Naive B cell (primary cell): ENCODE measurements around the gene TSSK3. TPM values are rescaled to one million over a fixed set of nuclear protein-coding genes. Genes with fewer than 3 reads are reported as not detected.
A peak's percentile ranks its signal among the peaks of the same experiment; 100 is the strongest.

ENCODE experiments used
- ATAC-seq, 2 donors: fragments of 150-1000 bp; cut with Tn5 transposase; 2 replicates each; pipeline ENCODE4 v1.10.0; 2021; ENCODE audit warnings: low read depth in 2 of 2, mild to moderate bottlenecking in 2 of 2, moderate library complexity in 2 of 2
- DNase-seq: peaks from one replicate; pipeline ENCODE4 v3.0.0; 2022
- H3K27ac Mint-ChIP-seq, 6 donors: one replicate each; pipeline ENCODE4 v1.8.0; 2020 to 2022; ENCODE audit warnings: mild to moderate bottlenecking in 6 of 6, mixed read lengths in 6 of 6, moderate library complexity in 5 of 6, inconsistent platforms in 2 of 6
- H3K27me3 Mint-ChIP-seq, 3 donors: one replicate each; pipeline ENCODE4 v1.8.0; 2021 to 2022; ENCODE audit warnings: mixed read lengths in 3 of 3, mild to moderate bottlenecking in 1 of 3
- H3K36me3 Mint-ChIP-seq, 2 donors: one replicate each; pipeline ENCODE4 v1.8.0; 2020 to 2022; ENCODE audit warnings: mixed read lengths in 2 of 2, inconsistent platforms in 1 of 2, mild to moderate bottlenecking in 1 of 2
- H3K4me1 Mint-ChIP-seq, 3 donors: one replicate each; pipeline ENCODE4 v1.8.0; 2020 to 2022; ENCODE audit warnings: mixed read lengths in 3 of 3, inconsistent platforms in 1 of 3, mild to moderate bottlenecking in 1 of 3, moderate library complexity in 1 of 3
- H3K4me3 Mint-ChIP-seq, 8 donors: one replicate each; pipeline ENCODE4 v1.8.0; 2020 to 2022; ENCODE audit warnings: mild to moderate bottlenecking in 8 of 8, mixed read lengths in 8 of 8, moderate library complexity in 8 of 8, inconsistent platforms in 2 of 8
- H3K9me3 Mint-ChIP-seq, 7 donors: one replicate each; pipeline ENCODE4 v1.8.0; 2020 to 2022; ENCODE audit warnings: mixed read lengths in 7 of 7, mild to moderate bottlenecking in 5 of 7, inconsistent platforms in 2 of 7, moderate library complexity in 1 of 7
- polyA plus RNA-seq, 6 donors: library from polyadenylated mRNA; unstranded; fragments of 300-500 nt; fragmentation: Illumina TruSeq; gene quantifications; one replicate each; pipeline ENCODE4 v1.2.3, GENCODE V29; 2021; ENCODE audit warnings: low read depth in 6 of 6

The TSSK3 gene
- polyA plus RNA-seq, 6 donors from 2014 or later, result 0.30 to 4.8 (median 0.94) TPM

DNA sequence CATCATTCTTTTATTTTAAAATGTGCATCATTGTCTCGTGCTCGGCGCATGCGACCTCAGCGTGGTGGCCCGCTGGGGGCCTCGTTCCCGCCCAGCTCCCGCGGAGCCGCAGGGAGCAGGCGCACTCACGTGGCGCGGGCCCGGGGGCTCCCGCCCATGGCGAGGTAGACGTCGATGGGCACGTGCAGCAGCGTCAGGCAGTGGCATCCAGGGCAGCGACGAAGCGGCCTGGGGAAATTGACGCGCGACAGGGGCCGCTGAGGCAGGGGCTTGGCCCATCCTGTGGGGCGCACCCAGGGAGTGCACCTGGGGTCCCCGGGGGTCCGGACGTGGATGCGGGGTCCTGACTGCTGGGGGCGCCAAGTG lies 1.0 kb upstream of the TSSK3 start:
- Mint-ChIP-seq H3K4me1 (peaks cover 24 to 50% (median 35%) of the 10 kb centered on the region in 3 donors), H3K9me3 (peaks cover 0 to 1% (median 0%) of the 10 kb centered on the region in 7 donors), H3K27ac (peak overlapping the region in 1 of 6 donors; percentile 74), H3K27me3 (peaks cover 0 to 5% (median 0%) of the 10 kb centered on the region in 3 donors), H3K4me3 (peak overlapping the region in 6 of 8 donors; percentile 65 to 90 (median 82)), H3K36me3 (no peaks in the 10 kb centered on the region)
- DNase-seq (no peak), ATAC-seq (no peak)

DNA sequence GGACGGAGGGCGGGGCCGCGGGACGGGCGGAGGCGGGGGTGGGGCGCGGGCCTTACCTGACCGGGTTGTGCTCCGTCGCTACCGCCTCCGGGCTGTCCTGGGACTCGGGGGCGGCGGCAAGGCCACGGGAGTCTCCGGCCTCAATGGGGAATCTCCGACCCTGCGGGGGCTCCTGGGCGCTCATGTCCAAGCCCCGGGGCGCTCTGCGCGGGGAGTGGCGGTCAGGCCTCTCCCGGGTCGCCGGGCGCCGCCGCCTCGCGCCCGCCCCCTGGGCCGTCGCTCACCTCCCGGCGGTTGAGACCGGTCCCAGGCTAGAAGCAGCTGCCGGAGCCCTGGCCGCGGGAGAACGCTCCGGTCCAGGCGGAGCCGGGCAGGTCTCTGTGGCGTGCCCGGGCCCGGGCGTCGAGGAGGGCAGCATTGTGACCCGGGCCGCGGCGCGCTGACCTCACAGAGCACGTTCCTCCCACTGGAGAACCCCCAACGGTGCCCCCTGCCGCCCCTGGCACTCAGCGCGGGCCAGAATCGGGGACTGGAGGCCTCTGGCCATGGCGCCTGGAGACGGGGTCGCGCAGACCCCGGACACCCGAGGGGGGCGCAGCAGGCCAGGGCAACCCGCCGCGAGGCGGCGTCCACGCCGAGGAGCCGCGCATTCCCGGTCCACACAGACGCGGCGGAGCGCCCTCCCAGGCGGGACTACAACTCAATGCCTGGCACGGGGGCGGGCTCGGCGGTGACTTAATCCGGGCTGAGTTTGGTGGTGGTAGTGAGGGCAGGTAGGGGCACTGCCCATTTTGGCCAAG lies 465 bp upstream of the TSSK3 start:
- DNase-seq (peak; percentile 32), ATAC-seq (peak; percentile 25 to 29)
- H3K4me3 Mint-ChIP-seq, result peak overlapping the region in 7 of 8 donors; percentile 52 to 81 (median 70)
- H3K27me3 Mint-ChIP-seq, result peaks cover 0 to 5% (median 0%) of the 10 kb centered on the region in 3 donors
- peaks cover 0 to 1% (median 0%) of the 10 kb centered on the region in 7 donors for H3K9me3 Mint-ChIP-seq
- H3K27ac Mint-ChIP-seq, result peak overlapping the region in 1 of 6 donors; percentile 21
- H3K4me1 Mint-ChIP-seq, result peaks cover 24 to 47% (median 35%) of the 10 kb centered on the region in 3 donors
- no peaks in the 10 kb centered on the region for H3K36me3 Mint-ChIP-seq

DNA sequence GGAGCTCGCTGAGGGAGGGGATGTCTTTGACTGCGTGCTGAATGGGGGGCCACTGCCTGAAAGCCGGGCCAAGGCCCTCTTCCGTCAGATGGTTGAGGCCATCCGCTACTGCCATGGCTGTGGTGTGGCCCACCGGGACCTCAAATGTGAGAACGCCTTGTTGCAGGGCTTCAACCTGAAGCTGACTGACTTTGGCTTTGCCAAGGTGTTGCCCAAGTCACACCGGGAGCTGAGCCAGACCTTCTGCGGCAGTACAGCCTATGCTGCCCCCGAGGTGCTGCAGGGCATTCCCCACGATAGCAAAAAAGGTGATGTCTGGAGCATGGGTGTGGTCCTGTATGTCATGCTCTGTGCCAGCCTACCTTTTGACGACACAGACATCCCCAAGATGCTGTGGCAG lies 1.4 kb downstream of the TSSK3 start:
- ATAC-seq (no peak), DNase-seq (no peak)
- Mint-ChIP-seq H3K9me3 (peaks cover 0 to 1% (median 0%) of the 10 kb centered on the region in 7 donors), H3K4me1 (peaks cover 28 to 42% (median 35%) of the 10 kb centered on the region in 3 donors), H3K27ac (peak overlapping the region in 2 of 6 donors; percentile 13 to 44), H3K4me3 (peak overlapping the region in 3 of 8 donors; percentile 15 to 50 (median 33)), H3K36me3 (no peaks in the 10 kb centered on the region), H3K27me3 (peaks cover 0 to 5% (median 0%) of the 10 kb centered on the region in 3 donors)

DNA sequence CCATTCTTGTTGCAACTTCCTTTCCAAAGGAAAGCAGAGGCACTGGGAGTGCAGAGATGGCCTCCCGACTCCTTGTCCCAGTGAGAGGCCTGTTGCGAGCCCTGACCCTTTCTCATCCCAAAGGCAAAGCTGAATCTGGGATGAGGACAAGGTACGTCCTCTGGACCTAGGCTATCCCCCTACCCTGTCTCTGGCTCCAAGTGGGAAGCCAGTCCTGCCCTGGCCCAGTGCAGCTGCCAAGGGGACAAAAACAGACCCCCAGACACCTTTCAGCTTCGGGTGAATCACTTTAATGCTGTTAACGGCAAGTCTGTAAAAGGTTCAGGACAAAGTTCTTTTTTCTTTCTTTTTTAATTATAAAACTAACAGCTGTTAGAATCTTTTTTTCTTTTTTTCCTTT lies 2.5 kb downstream of the TSSK3 start:
- Mint-ChIP-seq H3K36me3 (no peaks in the 10 kb centered on the region), H3K4me3 (no peak overlapping the region), H3K4me1 (peaks cover 25 to 34% (median 28%) of the 10 kb centered on the region in 3 donors), H3K27me3 (peaks cover 0 to 5% (median 0%) of the 10 kb centered on the region in 3 donors), H3K9me3 (peaks cover 0 to 1% (median 0%) of the 10 kb centered on the region in 7 donors), H3K27ac (peak overlapping the region in 1 of 6 donors; percentile 70)
- DNase-seq (no peak), ATAC-seq (no peak)

DNA sequence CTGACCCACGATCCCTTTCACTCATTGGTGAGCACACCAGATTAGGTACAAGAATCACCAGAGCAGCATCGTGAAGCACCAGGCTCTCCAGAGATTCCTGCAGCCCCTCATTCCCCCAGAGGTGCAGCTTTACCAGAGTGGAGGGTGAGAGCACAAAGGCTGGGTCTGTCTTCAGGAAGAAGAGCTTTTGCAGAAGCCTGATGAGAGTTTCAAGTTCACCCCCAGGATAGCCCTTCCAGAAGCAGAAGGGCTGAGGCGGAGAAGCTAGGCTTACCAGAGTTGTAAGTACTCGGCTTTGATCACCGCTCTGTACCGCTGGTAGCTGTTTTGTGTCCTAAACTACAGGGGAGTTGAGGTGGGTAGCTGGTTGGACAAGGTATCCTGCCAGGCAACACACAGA lies 3.1 kb downstream of the TSSK3 start:
- peaks cover 22 to 30% (median 22%) of the 10 kb centered on the region in 3 donors for H3K4me1 Mint-ChIP-seq
- H3K27ac Mint-ChIP-seq, result peak overlapping the region in 2 of 6 donors; percentile 23 to 70
- no peak overlapping the region for H3K4me3 Mint-ChIP-seq
- DNase-seq (no peak), ATAC-seq (no peak)
- H3K9me3 Mint-ChIP-seq, result peaks cover 0 to 1% (median 0%) of the 10 kb centered on the region in 7 donors
- H3K27me3 Mint-ChIP-seq, result peaks cover 0 to 5% (median 0%) of the 10 kb centered on the region in 3 donors
- no peaks in the 10 kb centered on the region for H3K36me3 Mint-ChIP-seq

- Mint-ChIP-seq H3K4me1 (peaks cover 20 to 31% (median 28%) of the 10 kb centered on the region in 3 donors), H3K4me3 (no peak overlapping the region), H3K27me3 (no peaks in the 10 kb centered on the region), H3K36me3 (peaks cover 0 to 7% of the 10 kb centered on the region in 2 donors), H3K9me3 (no peaks in the 10 kb centered on the region), H3K27ac (no peak overlapping the region)
- DNase-seq (no peak), ATAC-seq (no peak)
These were observed 5.7 kb downstream of the TSSK3 start for GRCh38 chr1:32367912-32368635.

- Mint-ChIP-seq H3K27ac (peak overlapping the region in 5 of 6 donors; percentile 8 to 86 (median 28)), H3K4me1 (peaks cover 14 to 26% (median 19%) of the 10 kb centered on the region in 3 donors), H3K9me3 (no peaks in the 10 kb centered on the region), H3K27me3 (no peaks in the 10 kb centered on the region), H3K4me3 (no peak overlapping the region), H3K36me3 (peaks cover 0 to 10% of the 10 kb centered on the region in 2 donors)
- ATAC-seq (peak; percentile 82 to 86), DNase-seq (peak; percentile 45)
These were observed 9.9 kb downstream of the TSSK3 start for GRCh38 chr1:32372149-32372756.

- ATAC-seq (no peak), DNase-seq (no peak)
- H3K4me1 Mint-ChIP-seq, result peaks cover 14 to 27% (median 19%) of the 10 kb centered on the region in 3 donors
- H3K36me3 Mint-ChIP-seq, result peaks cover 3 to 25% of the 10 kb centered on the region in 2 donors
- no peak overlapping the region for H3K4me3 Mint-ChIP-seq
- no peaks in the 10 kb centered on the region for H3K9me3 Mint-ChIP-seq
- peak overlapping the region in 1 of 6 donors; percentile 60 for H3K27ac Mint-ChIP-seq
- H3K27me3 Mint-ChIP-seq, result no peaks in the 10 kb centered on the region
These were observed 11.8 kb downstream of the TSSK3 start for GRCh38 chr1:32373996-32374592.

DNA sequence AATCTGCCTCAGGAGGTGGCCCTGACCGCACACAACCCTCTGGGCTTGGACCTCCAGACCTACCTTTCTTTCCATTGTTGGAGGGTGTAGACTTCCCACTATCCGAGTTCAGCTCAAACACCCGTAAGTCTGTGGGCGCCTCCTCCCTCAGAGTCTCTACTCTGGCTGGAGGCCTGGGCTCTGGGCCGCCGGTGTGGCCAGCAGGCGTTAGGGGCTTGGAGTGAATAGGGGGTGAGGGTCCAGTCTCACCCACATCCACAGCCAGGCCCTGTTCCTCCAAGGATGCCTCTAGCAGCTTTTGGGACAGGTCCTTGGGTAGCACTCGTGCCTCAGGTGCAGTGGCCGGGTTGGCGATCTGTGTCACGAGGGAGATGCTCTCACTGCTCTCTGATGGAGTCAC lies 13.9 kb downstream of the TSSK3 start:
- Mint-ChIP-seq H3K36me3 (peaks cover 9 to 43% of the 10 kb centered on the region in 2 donors), H3K27ac (peak overlapping the region in 2 of 6 donors; percentile 34 to 42), H3K9me3 (no peaks in the 10 kb centered on the region), H3K4me3 (peak overlapping the region in 1 of 8 donors; percentile 15), H3K27me3 (no peaks in the 10 kb centered on the region), H3K4me1 (peaks cover 14 to 29% (median 20%) of the 10 kb centered on the region in 3 donors)
- no peak for ATAC-seq
- no peak for DNase-seq

- Mint-ChIP-seq H3K36me3 (peaks cover 9 to 36% of the 10 kb centered on the region in 2 donors), H3K4me1 (peaks cover 1 to 17% (median 10%) of the 10 kb centered on the region in 3 donors), H3K4me3 (no peak overlapping the region), H3K27me3 (no peaks in the 10 kb centered on the region), H3K27ac (peak overlapping the region in 3 of 6 donors; percentile 21 to 91 (median 44)), H3K9me3 (no peaks in the 10 kb centered on the region)
- ATAC-seq (no peak), DNase-seq (no peak)
These were observed 15.3 kb downstream of the TSSK3 start for GRCh38 chr1:32377541-32378220.

DNA sequence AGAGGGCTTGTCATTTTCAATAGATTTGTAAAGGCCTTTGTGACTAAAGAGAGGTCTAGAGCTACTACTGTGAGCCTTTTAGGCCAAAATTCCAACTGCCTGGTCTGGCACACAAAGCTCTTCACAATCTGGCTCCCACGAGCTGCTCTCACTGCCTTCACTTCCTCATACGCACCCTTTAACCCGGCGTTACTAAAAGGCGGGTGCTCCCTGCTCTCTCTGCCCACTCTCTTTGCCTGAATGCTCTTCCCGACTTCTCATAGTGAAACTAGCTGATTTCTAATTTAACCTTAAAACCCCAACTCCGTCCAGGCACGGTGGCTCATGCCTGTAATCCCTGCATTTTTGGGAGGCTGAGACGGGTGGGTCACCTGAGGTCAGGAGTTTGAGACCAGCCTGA lies 17.7 kb downstream of the TSSK3 start:
- H3K4me3 Mint-ChIP-seq, result no peak overlapping the region
- no peak for ATAC-seq
- H3K27me3 Mint-ChIP-seq, result no peaks in the 10 kb centered on the region
- H3K36me3 Mint-ChIP-seq, result peaks cover 20 to 36% of the 10 kb centered on the region in 2 donors
- DNase-seq, result no peak
- peaks cover 0 to 9% (median 1%) of the 10 kb centered on the region in 3 donors for H3K4me1 Mint-ChIP-seq
- no peaks in the 10 kb centered on the region for H3K9me3 Mint-ChIP-seq
- H3K27ac Mint-ChIP-seq, result peak overlapping the region in 1 of 6 donors; percentile 33

DNA sequence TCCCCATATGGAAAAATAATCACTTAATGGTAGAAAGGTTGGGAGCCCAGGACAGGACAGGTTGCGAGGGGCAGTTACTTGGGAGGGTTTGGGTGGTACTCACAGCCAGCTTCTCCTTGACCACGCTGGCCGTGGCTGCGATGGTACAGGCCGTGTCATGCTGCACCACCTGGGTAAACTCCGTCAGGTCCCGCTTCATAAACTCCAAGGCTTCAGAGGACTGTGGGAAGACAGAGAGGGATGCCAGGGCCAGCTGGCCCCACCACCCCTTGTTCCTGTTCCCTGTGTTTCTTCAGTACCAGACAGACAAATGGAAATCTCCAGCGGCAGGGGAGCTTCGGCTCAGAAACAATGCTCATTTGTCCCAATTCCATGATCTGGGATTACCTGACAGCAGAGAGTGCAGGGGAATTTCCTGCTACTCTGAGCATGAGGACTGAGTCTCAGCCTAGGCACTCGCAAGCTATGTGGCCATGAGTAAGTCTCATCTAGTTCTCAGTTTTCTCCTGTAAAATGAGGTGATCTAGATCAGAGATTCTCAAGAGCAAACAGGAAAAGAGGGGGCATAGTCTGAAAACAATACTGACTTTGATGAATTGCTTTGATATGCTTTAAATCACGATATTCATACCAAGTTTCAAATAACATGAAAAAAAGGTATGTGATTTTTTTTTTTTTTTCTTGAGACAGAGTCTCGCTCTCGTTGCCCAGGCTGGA lies 24.5 kb downstream of the TSSK3 start:
- Mint-ChIP-seq H3K27ac (no peak overlapping the region), H3K27me3 (no peaks in the 10 kb centered on the region), H3K4me3 (no peak overlapping the region), H3K4me1 (peaks cover 0 to 6% (median 0%) of the 10 kb centered on the region in 3 donors), H3K9me3 (no peaks in the 10 kb centered on the region), H3K36me3 (peaks cover 0 to 15% of the 10 kb centered on the region in 2 donors)
- ATAC-seq (no peak), DNase-seq (no peak)
